Measurements from ENCODE around the gene TDRD10.
"Not testable (repeated sequence)": the region's sequence is repeated elsewhere in the genome, so short reads cannot be mapped to it uniquely, and the experiment has no call there.

Gene TDRD10

GRCh38 chr1:154521695-154522094 lies 19.7 kb downstream of the TDRD10 start:
- no peak overlapping the region for H3K27ac ChIP-seq (ENCODE audit: low read length)
- H3K4me1 ChIP-seq (ENCODE audit: low read length): peaks cover 23% of the 10 kb centered on the region
- no peak overlapping the region for H3K4me3 ChIP-seq (ENCODE audit: low read length)
- H3K36me3 ChIP-seq (replicated peaks; ENCODE audit: low read depth, low read length): no peaks in the 10 kb centered on the region
- H3K9me3 ChIP-seq (ENCODE audit: insufficient read depth, low read length): no peaks in the 10 kb centered on the region
- TF ChIP-seq CTCF (IDR thresholded peaks at IDR 0.05; ENCODE audit: low read depth, low read length) (no peak), EZH2phosphoT487 (IDR thresholded peaks at IDR 0.05; ENCODE audit: low read depth) (no peak)
- H4K20me1 ChIP-seq (ENCODE audit: insufficient read depth, low read length): no peaks in the 10 kb centered on the region
- no peak overlapping the region for H3K4me2 ChIP-seq (ENCODE audit: low read length)
- H3K9ac ChIP-seq (ENCODE audit: low read length): no peak overlapping the region
- no peak overlapping the region for H2AFZ ChIP-seq (ENCODE audit: low read depth, low read length)
- H3K79me2 ChIP-seq (ENCODE audit: low read length): no peaks in the 10 kb centered on the region
- peaks cover 10% of the 10 kb centered on the region; the same call in 1 of the 2 replicates for H3K27me3 ChIP-seq (ENCODE audit: low read depth, low read length)

DNA sequence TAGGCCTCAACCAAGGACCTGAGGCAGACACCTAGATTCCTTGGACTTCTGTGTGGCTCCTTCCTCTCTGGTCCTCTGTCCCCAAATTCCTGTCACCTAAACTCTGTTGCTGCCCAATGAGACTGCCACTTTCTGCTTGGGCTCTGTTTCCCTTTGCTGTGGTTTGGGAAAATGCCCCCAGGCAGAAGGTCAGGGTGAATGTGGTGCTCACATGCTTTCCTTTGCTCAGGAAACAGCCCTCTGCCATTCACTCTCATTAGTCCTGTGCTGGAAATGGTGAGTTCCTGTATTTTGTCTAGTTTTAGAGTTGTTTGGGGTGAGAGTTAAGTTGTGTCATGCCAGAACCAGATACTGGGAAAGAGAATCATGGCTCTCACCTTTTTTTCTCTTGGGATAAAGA lies 22.9 kb downstream of the TDRD10 start:
- no peak overlapping the region for H2AFZ ChIP-seq (ENCODE audit: low read depth, low read length)
- no peaks in the 10 kb centered on the region for H4K20me1 ChIP-seq (ENCODE audit: insufficient read depth, low read length)
- no peak overlapping the region for H3K27ac ChIP-seq (ENCODE audit: low read length)
- TF ChIP-seq EZH2phosphoT487 (IDR thresholded peaks at IDR 0.05; ENCODE audit: low read depth) (no peak), CTCF (IDR thresholded peaks at IDR 0.05; ENCODE audit: low read depth, low read length) (no peak)
- H3K4me3 ChIP-seq (ENCODE audit: low read length): no peak overlapping the region
- H3K79me2 ChIP-seq (ENCODE audit: low read length): no peaks in the 10 kb centered on the region
- no peaks in the 10 kb centered on the region for H3K36me3 ChIP-seq (replicated peaks; ENCODE audit: low read depth, low read length)
- H3K27me3 ChIP-seq (ENCODE audit: low read depth, low read length): no peaks in the 10 kb centered on the region
- H3K9ac ChIP-seq (ENCODE audit: low read length): no peak overlapping the region
- peaks cover 7% of the 10 kb centered on the region for H3K4me1 ChIP-seq (ENCODE audit: low read length)
- H3K4me2 ChIP-seq (ENCODE audit: low read length): no peak overlapping the region
- no peaks in the 10 kb centered on the region for H3K9me3 ChIP-seq (ENCODE audit: insufficient read depth, low read length)

DNA sequence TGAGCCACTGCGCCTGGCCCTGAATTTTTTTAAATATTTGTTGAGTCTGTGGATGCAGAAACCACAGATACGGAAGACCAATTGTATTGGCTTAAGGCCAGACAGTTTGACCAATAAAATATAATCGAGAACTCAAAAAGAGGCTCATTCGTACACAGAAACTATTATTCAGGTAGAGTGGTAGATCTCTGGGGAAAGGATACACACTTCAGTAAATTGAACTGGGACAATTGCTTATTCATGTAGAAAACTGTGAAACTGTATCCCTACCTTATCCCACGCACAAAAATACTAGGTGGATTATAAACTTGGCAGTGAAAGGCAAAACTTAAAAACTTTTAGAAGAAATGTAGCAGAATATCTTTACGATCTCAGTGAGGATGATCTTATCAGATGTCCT lies 25.2 kb downstream of the TDRD10 start:
- Histone ChIP-seq H3K27ac (ENCODE audit: low read length) (no peak overlapping the region), H3K4me2 (ENCODE audit: low read length) (no peak overlapping the region), H3K4me1 (ENCODE audit: low read length) (no peaks in the 10 kb centered on the region), H3K9me3 (ENCODE audit: insufficient read depth, low read length) (no peaks in the 10 kb centered on the region), H3K79me2 (ENCODE audit: low read length) (no peaks in the 10 kb centered on the region), H2AFZ (ENCODE audit: low read depth, low read length) (no peak overlapping the region), H3K36me3 (replicated peaks; ENCODE audit: low read depth, low read length) (no peaks in the 10 kb centered on the region), H3K4me3 (ENCODE audit: low read length) (no peak overlapping the region), H3K27me3 (ENCODE audit: low read depth, low read length) (no peaks in the 10 kb centered on the region), H4K20me1 (ENCODE audit: insufficient read depth, low read length) (no peaks in the 10 kb centered on the region), H3K9ac (ENCODE audit: low read length) (no peak overlapping the region)
- TF ChIP-seq EZH2phosphoT487 (IDR thresholded peaks at IDR 0.05; ENCODE audit: low read depth): no peak
- TF ChIP-seq CTCF (IDR thresholded peaks at IDR 0.05; ENCODE audit: low read depth, low read length): no peak

GRCh38 chr1:154529308-154529707 lies 27.3 kb downstream of the TDRD10 start:
- H3K4me3 ChIP-seq (ENCODE audit: low read length): no peak overlapping the region
- no peaks in the 10 kb centered on the region for H3K4me1 ChIP-seq (ENCODE audit: low read length)
- no peak overlapping the region for H3K4me2 ChIP-seq (ENCODE audit: low read length)
- no peaks in the 10 kb centered on the region for H3K36me3 ChIP-seq (replicated peaks; ENCODE audit: low read depth, low read length)
- H3K27me3 ChIP-seq (ENCODE audit: low read depth, low read length): no peaks in the 10 kb centered on the region
- TF ChIP-seq CTCF (IDR thresholded peaks at IDR 0.05; ENCODE audit: low read depth, low read length) (no peak), EZH2phosphoT487 (IDR thresholded peaks at IDR 0.05; ENCODE audit: low read depth) (no peak)
- no peaks in the 10 kb centered on the region for H3K9me3 ChIP-seq (ENCODE audit: insufficient read depth, low read length)
- H3K9ac ChIP-seq (ENCODE audit: low read length): no peak overlapping the region
- no peak overlapping the region for H3K27ac ChIP-seq (ENCODE audit: low read length)
- H2AFZ ChIP-seq (ENCODE audit: low read depth, low read length): no peak overlapping the region
- H4K20me1 ChIP-seq (ENCODE audit: insufficient read depth, low read length): no peaks in the 10 kb centered on the region
- no peaks in the 10 kb centered on the region for H3K79me2 ChIP-seq (ENCODE audit: low read length)

DNA sequence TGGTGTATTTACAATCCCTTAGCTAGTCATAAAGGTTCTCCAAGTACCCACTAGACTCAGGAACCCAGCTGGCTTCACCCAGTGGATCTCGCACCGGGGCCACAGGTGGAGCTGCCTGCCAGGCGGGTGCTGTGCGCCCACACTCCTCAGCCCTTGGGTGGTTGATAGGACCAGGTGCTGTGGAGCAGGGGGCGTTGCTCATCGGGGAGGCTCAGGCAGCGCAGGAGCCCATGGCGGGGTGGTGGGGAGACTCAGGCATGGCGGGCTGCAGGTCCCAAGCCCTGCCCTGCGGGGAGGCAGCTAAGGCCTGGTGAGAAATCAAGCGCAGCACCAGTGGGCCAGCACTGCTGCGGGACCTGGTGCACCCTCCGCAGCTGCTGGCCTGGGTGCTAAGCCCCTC lies 29.9 kb downstream of the TDRD10 start:
- H3K27ac ChIP-seq (ENCODE audit: low read length); H3K27me3 ChIP-seq (ENCODE audit: low read depth, low read length); H3K79me2 ChIP-seq (ENCODE audit: low read length); H3K36me3 ChIP-seq (replicated peaks; ENCODE audit: low read depth, low read length); H3K4me1 ChIP-seq (ENCODE audit: low read length); H3K9me3 ChIP-seq (ENCODE audit: insufficient read depth, low read length); H4K20me1 ChIP-seq (ENCODE audit: insufficient read depth, low read length); H3K4me3 ChIP-seq (ENCODE audit: low read length); H2AFZ ChIP-seq (ENCODE audit: low read depth, low read length); H3K4me2 ChIP-seq (ENCODE audit: low read length); H3K9ac ChIP-seq (ENCODE audit: low read length): not testable (repeated sequence)
